ENCODE measurements around the gene NFKBIE.

NFKBIE gene

GRCh38 chr6:44309631-44310030 lies 44.3 kb upstream of the NFKBIE start:
- no peak for TF ChIP-seq CTCF (conservative IDR thresholded peaks at IDR 0.05; ENCODE audit: low read depth)
- CTCF ChIA-PET, result interaction anchor here (0.6 to 1.0 kb wide), 2 partner anchors 42 to 88 kb away, joined by 3 to 5 read pairs; no protein-coding TSS in a partner anchor
- DNase-seq (ENCODE audit: low spot score), result no peak
- POLR2A ChIA-PET (ENCODE audit: low non-redundant PET), result interaction anchor here (1.0 kb wide), 1 partner anchor 12 kb away, joined by 3 read pairs; no protein-coding TSS in a partner anchor
- peak overlapping the region; percentile 63 for H3K27ac ChIP-seq

GRCh38 chr6:44309092-44309491 lies 43.7 kb upstream of the NFKBIE start:
- ChIA-PET POLR2A (ENCODE audit: low non-redundant PET) (interaction anchor here (1.0 kb wide), 1 partner anchor 11 kb away, joined by 3 read pairs; no protein-coding TSS in a partner anchor), CTCF (interaction anchor here (0.6 to 1.3 kb wide), 6 partner anchors 29 to 1712 kb away, joined by 3 to 5 read pairs (median 3); no protein-coding TSS in a partner anchor)
- TF ChIP-seq CTCF (conservative IDR thresholded peaks at IDR 0.05; ENCODE audit: low read depth), result no peak
- peak; percentile 77 for DNase-seq (ENCODE audit: low spot score)
- peak overlapping the region; percentile 63 for H3K27ac ChIP-seq

GRCh38 chr6:44307217-44307616 lies 41.9 kb upstream of the NFKBIE start:
- CTCF ChIA-PET, result interaction anchor here (0.7 kb wide), 2 partner anchors 40 to 438 kb away, joined by 3 read pairs; no protein-coding TSS in a partner anchor
- TF ChIP-seq CTCF (conservative IDR thresholded peaks at IDR 0.05; ENCODE audit: low read depth), result no peak
- POLR2A ChIA-PET (ENCODE audit: low non-redundant PET), result no interaction called here

GRCh38 chr6:44306710-44307109 lies 41.4 kb upstream of the NFKBIE start:
- ChIA-PET CTCF (no interaction called here), POLR2A (ENCODE audit: low non-redundant PET) (no interaction called here)
- 0 out of 2 replicates have a peak overlapping the region, but pooled peaks have one; percentile 2 for H3K27ac ChIP-seq
- TF ChIP-seq CTCF (conservative IDR thresholded peaks at IDR 0.05; ENCODE audit: low read depth), result no peak
- no peak for DNase-seq (ENCODE audit: low spot score)

More at GRCh38 chr6:44307217-44307616, 41.9 kb upstream of the NFKBIE start:
- 0 out of 2 replicates have a peak overlapping the region, but pooled peaks have one; percentile 2 for H3K27ac ChIP-seq
- DNase-seq (ENCODE audit: low spot score), result no peak

GRCh38 chr6:44305200-44305725 lies 39.9 kb upstream of the NFKBIE start:
- ChIA-PET CTCF (interaction anchor here (0.9 to 1.1 kb wide), 4 partner anchors 10 to 37 kb away, joined by 3 to 5 read pairs (median 4); partner anchors contain the start of gene SPATS1), POLR2A (ENCODE audit: low non-redundant PET) (no interaction called here)
- DNase-seq (ENCODE audit: low spot score), result no peak
- TF ChIP-seq CTCF (conservative IDR thresholded peaks at IDR 0.05; ENCODE audit: low read depth), result no peak
- H3K27ac ChIP-seq, result no peak overlapping the region

- TF ChIP-seq CTCF (conservative IDR thresholded peaks at IDR 0.05; ENCODE audit: low read depth), result peak; percentile 73
- ChIA-PET POLR2A (ENCODE audit: low non-redundant PET) (no interaction called here), CTCF (interaction anchor here (0.6 to 1.1 kb wide), 7 partner anchors 9 to 49 kb away, joined by 3 to 5 read pairs (median 3); partner anchors contain the start of gene SPATS1)
- peak; percentile 28 for DNase-seq (ENCODE audit: low spot score)
- H3K27ac ChIP-seq, result no peak overlapping the region
Observed at GRCh38 chr6:44304282-44305199, 39.2 kb upstream of the NFKBIE start.

All from RWPE1 (cell line).